Stomach (tissue), 4 donors: ENCODE data around the gene PLCL2.

Experiments
- POLR2A ChIP-seq, 4 donors: fragments of 450-650 bp; IDR thresholded peaks; one replicate each; pipeline ENCODE4 v1.6.1; 2016; ENCODE audit warnings: antibody characterized with exemption in 4 of 4, control low read depth in 2 of 4, mild to moderate bottlenecking in 1 of 4, moderate library complexity in 1 of 4
- POLR2AphosphoS5 ChIP-seq, 3 donors: sonication (generic); formaldehyde crosslinking; IDR thresholded peaks; one replicate each; pipeline ENCODE4 v1.6.1; 2016; ENCODE audit warnings: antibody characterized with exemption in 3 of 3
- TF ChIP-seq, protein P1 (sequence below), 7 experiments: fragments of 450-650 bp in 4 of 7; fragments of 200-600 bp in 3 of 7; sonication (generic) in 3 of 7; IDR thresholded peaks; one replicate each; pipeline ENCODE4 v1.5.1; 2016 to 2019; ENCODE audit warnings: antibody characterized with exemption in 7 of 7, control low read depth in 2 of 7, mild to moderate bottlenecking in 1 of 7

DNA sequence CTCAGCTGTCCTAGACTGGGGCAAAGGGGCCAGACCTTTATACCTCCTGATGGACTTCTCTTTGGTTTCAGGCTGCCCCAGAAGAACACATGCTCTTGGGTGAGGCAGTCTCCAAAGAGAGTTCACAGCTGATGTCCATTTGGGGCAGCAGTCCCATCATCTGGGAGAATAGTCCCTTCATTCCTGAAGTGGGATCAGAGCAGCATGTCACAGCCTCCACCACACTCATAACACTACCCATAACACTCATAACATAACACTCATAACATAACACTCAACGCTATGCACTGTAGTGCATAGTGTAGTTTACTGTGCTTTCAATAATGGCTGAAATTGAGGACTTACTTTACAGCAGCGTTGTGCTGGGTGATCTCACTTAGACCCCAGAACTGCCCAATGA lies 36.7 kb upstream of the PLCL2 start:
- TF ChIP-seq POLR2AphosphoS5 (IDR thresholded peaks at IDR 0.05), result no peak
- TF ChIP-seq, protein P1, sequence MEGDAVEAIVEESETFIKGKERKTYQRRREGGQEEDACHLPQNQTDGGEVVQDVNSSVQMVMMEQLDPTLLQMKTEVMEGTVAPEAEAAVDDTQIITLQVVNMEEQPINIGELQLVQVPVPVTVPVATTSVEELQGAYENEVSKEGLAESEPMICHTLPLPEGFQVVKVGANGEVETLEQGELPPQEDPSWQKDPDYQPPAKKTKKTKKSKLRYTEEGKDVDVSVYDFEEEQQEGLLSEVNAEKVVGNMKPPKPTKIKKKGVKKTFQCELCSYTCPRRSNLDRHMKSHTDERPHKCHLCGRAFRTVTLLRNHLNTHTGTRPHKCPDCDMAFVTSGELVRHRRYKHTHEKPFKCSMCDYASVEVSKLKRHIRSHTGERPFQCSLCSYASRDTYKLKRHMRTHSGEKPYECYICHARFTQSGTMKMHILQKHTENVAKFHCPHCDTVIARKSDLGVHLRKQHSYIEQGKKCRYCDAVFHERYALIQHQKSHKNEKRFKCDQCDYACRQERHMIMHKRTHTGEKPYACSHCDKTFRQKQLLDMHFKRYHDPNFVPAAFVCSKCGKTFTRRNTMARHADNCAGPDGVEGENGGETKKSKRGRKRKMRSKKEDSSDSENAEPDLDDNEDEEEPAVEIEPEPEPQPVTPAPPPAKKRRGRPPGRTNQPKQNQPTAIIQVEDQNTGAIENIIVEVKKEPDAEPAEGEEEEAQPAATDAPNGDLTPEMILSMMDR (IDR thresholded peaks at IDR 0.05), result no peak
- TF ChIP-seq POLR2A (IDR thresholded peaks at IDR 0.05), result no peak
